ENCODE results near the gene MRPL1. TPM values are rescaled to one million over a fixed set of nuclear protein-coding genes. Genes with fewer than 3 reads are reported as not detected.

MRPL1 gene
- total and polyA plus RNA-seq, 2 of the 13 experiments (the other 11 are each of a cell fraction or from before 2014, with no cell fraction given) = 23.3 to 61.5 TPM

DNA sequence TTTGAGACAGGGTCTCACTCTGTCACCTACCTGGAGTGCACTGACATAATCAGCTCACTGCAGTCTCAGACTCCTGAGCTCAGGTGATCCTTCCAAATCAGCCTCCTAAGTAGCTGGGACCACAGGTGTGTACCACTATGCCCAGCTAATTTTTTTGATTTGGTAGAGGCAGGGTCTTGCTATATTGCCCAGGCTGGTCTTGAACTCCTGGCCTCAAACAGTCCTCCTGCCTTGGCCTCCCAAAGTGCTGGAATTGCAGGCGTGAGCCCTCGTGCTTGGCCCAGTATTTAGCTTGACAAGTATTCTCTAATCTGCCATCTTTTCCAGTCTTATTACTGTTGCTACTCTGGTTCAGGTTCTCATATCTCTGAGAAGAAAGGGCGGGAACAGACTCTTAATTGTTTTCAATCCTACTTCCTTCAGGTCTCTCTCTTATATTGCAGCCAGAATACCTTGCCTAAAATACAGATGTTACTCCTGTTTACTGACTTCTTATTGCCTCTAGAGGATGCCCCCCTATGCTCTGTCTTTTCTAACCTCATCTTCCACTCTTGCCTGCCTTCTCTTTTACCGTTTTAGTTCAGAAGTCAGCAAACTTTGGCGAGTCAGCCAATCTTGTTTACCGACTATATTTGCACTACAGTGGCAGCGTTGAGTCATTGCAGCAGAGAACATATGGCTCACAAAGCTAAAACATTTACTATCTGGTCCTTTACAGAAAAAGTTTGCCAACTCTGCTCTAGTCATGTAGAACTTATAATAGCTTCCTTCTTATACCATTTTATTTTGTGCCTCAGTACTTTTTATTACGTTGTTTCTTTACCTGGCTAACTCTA is 19.0 kb downstream of the MRPL1 start (continued):
- TF ChIP-seq, protein P1, sequence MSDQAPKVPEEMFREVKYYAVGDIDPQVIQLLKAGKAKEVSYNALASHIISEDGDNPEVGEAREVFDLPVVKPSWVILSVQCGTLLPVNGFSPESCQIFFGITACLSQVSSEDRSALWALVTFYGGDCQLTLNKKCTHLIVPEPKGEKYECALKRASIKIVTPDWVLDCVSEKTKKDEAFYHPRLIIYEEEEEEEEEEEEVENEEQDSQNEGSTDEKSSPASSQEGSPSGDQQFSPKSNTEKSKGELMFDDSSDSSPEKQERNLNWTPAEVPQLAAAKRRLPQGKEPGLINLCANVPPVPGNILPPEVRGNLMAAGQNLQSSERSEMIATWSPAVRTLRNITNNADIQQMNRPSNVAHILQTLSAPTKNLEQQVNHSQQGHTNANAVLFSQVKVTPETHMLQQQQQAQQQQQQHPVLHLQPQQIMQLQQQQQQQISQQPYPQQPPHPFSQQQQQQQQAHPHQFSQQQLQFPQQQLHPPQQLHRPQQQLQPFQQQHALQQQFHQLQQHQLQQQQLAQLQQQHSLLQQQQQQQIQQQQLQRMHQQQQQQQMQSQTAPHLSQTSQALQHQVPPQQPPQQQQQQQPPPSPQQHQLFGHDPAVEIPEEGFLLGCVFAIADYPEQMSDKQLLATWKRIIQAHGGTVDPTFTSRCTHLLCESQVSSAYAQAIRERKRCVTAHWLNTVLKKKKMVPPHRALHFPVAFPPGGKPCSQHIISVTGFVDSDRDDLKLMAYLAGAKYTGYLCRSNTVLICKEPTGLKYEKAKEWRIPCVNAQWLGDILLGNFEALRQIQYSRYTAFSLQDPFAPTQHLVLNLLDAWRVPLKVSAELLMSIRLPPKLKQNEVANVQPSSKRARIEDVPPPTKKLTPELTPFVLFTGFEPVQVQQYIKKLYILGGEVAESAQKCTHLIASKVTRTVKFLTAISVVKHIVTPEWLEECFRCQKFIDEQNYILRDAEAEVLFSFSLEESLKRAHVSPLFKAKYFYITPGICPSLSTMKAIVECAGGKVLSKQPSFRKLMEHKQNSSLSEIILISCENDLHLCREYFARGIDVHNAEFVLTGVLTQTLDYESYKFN (CRISPR knock-in tag; conservative IDR thresholded peaks at IDR 0.05) = peak; percentile 64
- no peak for TF ChIP-seq HCFC1 (IDR thresholded peaks at IDR 0.05; ENCODE audit: low read depth, low read length)
- TF ChIP-seq FOSL2 (CRISPR knock-in tag; IDR thresholded peaks at IDR 0.05) = peak; percentile 93
- TF ChIP-seq KLF12 (CRISPR knock-in tag; IDR thresholded peaks at IDR 0.05; ENCODE audit: borderline replicate concordance) = no peak
- no peak for TF ChIP-seq SPEN (CRISPR knock-in tag; IDR thresholded peaks at IDR 0.05; ENCODE audit: low read depth)
- TF ChIP-seq, protein P2, sequence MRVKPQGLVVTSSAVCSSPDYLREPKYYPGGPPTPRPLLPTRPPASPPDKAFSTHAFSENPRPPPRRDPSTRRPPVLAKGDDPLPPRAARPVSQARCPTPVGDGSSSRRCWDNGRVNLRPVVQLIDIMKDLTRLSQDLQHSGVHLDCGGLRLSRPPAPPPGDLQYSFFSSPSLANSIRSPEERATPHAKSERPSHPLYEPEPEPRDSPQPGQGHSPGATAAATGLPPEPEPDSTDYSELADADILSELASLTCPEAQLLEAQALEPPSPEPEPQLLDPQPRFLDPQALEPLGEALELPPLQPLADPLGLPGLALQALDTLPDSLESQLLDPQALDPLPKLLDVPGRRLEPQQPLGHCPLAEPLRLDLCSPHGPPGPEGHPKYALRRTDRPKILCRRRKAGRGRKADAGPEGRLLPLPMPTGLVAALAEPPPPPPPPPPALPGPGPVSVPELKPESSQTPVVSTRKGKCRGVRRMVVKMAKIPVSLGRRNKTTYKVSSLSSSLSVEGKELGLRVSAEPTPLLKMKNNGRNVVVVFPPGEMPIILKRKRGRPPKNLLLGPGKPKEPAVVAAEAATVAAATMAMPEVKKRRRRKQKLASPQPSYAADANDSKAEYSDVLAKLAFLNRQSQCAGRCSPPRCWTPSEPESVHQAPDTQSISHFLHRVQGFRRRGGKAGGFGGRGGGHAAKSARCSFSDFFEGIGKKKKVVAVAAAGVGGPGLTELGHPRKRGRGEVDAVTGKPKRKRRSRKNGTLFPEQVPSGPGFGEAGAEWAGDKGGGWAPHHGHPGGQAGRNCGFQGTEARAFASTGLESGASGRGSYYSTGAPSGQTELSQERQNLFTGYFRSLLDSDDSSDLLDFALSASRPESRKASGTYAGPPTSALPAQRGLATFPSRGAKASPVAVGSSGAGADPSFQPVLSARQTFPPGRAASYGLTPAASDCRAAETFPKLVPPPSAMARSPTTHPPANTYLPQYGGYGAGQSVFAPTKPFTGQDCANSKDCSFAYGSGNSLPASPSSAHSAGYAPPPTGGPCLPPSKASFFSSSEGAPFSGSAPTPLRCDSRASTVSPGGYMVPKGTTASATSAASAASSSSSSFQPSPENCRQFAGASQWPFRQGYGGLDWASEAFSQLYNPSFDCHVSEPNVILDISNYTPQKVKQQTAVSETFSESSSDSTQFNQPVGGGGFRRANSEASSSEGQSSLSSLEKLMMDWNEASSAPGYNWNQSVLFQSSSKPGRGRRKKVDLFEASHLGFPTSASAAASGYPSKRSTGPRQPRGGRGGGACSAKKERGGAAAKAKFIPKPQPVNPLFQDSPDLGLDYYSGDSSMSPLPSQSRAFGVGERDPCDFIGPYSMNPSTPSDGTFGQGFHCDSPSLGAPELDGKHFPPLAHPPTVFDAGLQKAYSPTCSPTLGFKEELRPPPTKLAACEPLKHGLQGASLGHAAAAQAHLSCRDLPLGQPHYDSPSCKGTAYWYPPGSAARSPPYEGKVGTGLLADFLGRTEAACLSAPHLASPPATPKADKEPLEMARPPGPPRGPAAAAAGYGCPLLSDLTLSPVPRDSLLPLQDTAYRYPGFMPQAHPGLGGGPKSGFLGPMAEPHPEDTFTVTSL (CRISPR knock-in tag; IDR thresholded peaks at IDR 0.05; ENCODE audit: borderline replicate concordance) = peak; percentile 88; the same call in 1 of the 2 replicates
- peak; percentile 27; the same call in 1 of the 2 replicates for TF ChIP-seq CEBPB (IDR thresholded peaks at IDR 0.05; ENCODE audit: borderline replicate concordance, low read depth, low read length)
- peak; percentile 64; the same call in 1 of the 2 replicates for TF ChIP-seq ZNF614 (CRISPR knock-in tag; IDR thresholded peaks at IDR 0.05; ENCODE audit: borderline replicate concordance)
- TF ChIP-seq SP5 (CRISPR knock-in tag; IDR thresholded peaks at IDR 0.05; ENCODE audit: borderline replicate concordance, low read depth) = 0 out of 2 replicates have a peak, but pooled peaks have one; percentile 11
- TF ChIP-seq ZNF530 (CRISPR knock-in tag; IDR thresholded peaks at IDR 0.05; ENCODE audit: low read depth) = no peak
- TF ChIP-seq ERF (CRISPR knock-in tag; IDR thresholded peaks at IDR 0.05) = peak; percentile 59
- TF ChIP-seq, protein P3, sequence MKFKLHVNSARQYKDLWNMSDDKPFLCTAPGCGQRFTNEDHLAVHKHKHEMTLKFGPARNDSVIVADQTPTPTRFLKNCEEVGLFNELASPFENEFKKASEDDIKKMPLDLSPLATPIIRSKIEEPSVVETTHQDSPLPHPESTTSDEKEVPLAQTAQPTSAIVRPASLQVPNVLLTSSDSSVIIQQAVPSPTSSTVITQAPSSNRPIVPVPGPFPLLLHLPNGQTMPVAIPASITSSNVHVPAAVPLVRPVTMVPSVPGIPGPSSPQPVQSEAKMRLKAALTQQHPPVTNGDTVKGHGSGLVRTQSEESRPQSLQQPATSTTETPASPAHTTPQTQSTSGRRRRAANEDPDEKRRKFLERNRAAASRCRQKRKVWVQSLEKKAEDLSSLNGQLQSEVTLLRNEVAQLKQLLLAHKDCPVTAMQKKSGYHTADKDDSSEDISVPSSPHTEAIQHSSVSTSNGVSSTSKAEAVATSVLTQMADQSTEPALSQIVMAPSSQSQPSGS (CRISPR knock-in tag; IDR thresholded peaks at IDR 0.05) = 0 out of 2 replicates have a peak, but pooled peaks have one; percentile 36
- TF ChIP-seq FOSL1 (CRISPR knock-in tag; IDR thresholded peaks at IDR 0.05; ENCODE audit: borderline replicate concordance) = peak; percentile 55
- no peak for TF ChIP-seq ZFP36L1 (CRISPR knock-in tag; IDR thresholded peaks at IDR 0.05)
- TF ChIP-seq, protein P4, sequence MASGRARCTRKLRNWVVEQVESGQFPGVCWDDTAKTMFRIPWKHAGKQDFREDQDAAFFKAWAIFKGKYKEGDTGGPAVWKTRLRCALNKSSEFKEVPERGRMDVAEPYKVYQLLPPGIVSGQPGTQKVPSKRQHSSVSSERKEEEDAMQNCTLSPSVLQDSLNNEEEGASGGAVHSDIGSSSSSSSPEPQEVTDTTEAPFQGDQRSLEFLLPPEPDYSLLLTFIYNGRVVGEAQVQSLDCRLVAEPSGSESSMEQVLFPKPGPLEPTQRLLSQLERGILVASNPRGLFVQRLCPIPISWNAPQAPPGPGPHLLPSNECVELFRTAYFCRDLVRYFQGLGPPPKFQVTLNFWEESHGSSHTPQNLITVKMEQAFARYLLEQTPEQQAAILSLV (CRISPR knock-in tag; IDR thresholded peaks at IDR 0.05; ENCODE audit: borderline replicate concordance) = no peak
- no peak for TF ChIP-seq ZNF746 (CRISPR knock-in tag; IDR thresholded peaks at IDR 0.05)
- 0 out of 2 replicates have a peak, but pooled peaks have one; percentile 20 for TF ChIP-seq MIXL1 (CRISPR knock-in tag; IDR thresholded peaks at IDR 0.05)
